Endothelial cell of umbilical vein (primary cell): ENCODE results near the gene CHAC2. TPM values are rescaled to one million over a fixed set of nuclear protein-coding genes. Genes with fewer than 3 reads are reported as not detected.

Source experiments
- polyA plus RNA-seq, 4 experiments: library from polyadenylated mRNA; depleted of rRNA in 3 of 4; stranded (reverse) in 3 of 4; unstranded in 1 of 4; fragments of >200 nt; gene quantifications; 2 replicates each; pipeline versions ENCODE4 v1.2.1 to v1.2.3, GENCODE V29; 2011 to 2012; ENCODE audit warnings: missing spikeins in 1 of 4
- total RNA-seq: library from RNA; stranded (reverse); gene quantifications from 2 replicates; pipeline ENCODE4 v1.2.3, GENCODE V29; 2021

CHAC2 gene
- total and polyA plus RNA-seq, 2 donors (not counting 3 experiments of a cell fraction or from before 2014, with no cell fraction given): 3.4 to 8.3 TPM

Other genes starting within 250 kb of the CHAC2 start
- 14.2 and 20.5 TPM in 2 replicates for gene ASB3, start 19.1 kb downstream of the CHAC2 start, total RNA-seq
- gene ASB3, start 19.1 kb downstream of the CHAC2 start, polyA plus RNA-seq: 20.3 and 20.5 TPM in 2 replicates
- gene ERLEC1, start 19.2 kb downstream of the CHAC2 start, total RNA-seq: 37.6 TPM in 2 replicates
- 23.1 and 26.4 TPM in 2 replicates for gene ERLEC1, start 19.2 kb downstream of the CHAC2 start, polyA plus RNA-seq
- gene GPR75, start 92.2 kb downstream of the CHAC2 start, total RNA-seq: 4.7 and 5.0 TPM in 2 replicates
- 4.4 and 4.6 TPM in 2 replicates for gene GPR75, start 92.2 kb downstream of the CHAC2 start, polyA plus RNA-seq
- 82.6 and 83.4 TPM in 2 replicates for gene PSME4, start 203.2 kb downstream of the CHAC2 start, total RNA-seq
- gene PSME4, start 203.2 kb downstream of the CHAC2 start, polyA plus RNA-seq: 24.7 TPM in 2 replicates